ENCODE results near the gene ZSCAN4.

GRCh38 chr19:57706346-57706745 lies 37.6 kb downstream of the ZSCAN4 start:
- TF ChIP-seq CTCF (IDR thresholded peaks at IDR 0.05) (no peak), POLR2A (IDR thresholded peaks at IDR 0.05) (no peak)
